DND-41 (cell line): ENCODE data around the gene ZSCAN10.

Experiments used
- CTCF ChIP-seq: IDR thresholded peaks from 2 replicates; pipeline ENCODE4 v1.5.1; 2012; ENCODE audit warnings: borderline replicate concordance, low read length, moderate library complexity, mild to moderate bottlenecking; ENCODE audit not compliant: poor library complexity, severe bottlenecking; ENCODE audit errors: extremely low read depth
- EZH2 ChIP-seq: IDR thresholded peaks from 3 replicates; pipeline ENCODE4 v1.6.1; 2012; ENCODE audit warnings: borderline replicate concordance, low read depth, mild to moderate bottlenecking, moderate library complexity, low read length, inconsistent platforms; ENCODE audit not compliant: severe bottlenecking

GRCh38 chr16:3042376-3042775 lies 56.7 kb downstream of the ZSCAN10 start:
- no peak for TF ChIP-seq CTCF
- TF ChIP-seq EZH2, result no peak
